Fibroblast of pulmonary artery (primary cell): ENCODE results near the gene TENM4.

Experiments used
- DNase-seq: peaks from one replicate; pipeline ENCODE4 v3.0.0-alpha.2; 2010; ENCODE audit warnings: low read depth
- H3K4me3 ChIP-seq: replicated peaks from 2 replicates; pipeline ENCODE4 v1.5.1; 2011; ENCODE audit warnings: low read depth, mild to moderate bottlenecking, control low read depth, low read length, moderate library complexity
- TF ChIP-seq, protein P1 (sequence below): IDR thresholded peaks from 2 replicates; pipeline ENCODE4 v1.5.1; 2011; ENCODE audit warnings: mild to moderate bottlenecking, control low read depth, low read length, inconsistent platforms; ENCODE audit errors: missing control alignments

The TENM4 gene

DNA sequence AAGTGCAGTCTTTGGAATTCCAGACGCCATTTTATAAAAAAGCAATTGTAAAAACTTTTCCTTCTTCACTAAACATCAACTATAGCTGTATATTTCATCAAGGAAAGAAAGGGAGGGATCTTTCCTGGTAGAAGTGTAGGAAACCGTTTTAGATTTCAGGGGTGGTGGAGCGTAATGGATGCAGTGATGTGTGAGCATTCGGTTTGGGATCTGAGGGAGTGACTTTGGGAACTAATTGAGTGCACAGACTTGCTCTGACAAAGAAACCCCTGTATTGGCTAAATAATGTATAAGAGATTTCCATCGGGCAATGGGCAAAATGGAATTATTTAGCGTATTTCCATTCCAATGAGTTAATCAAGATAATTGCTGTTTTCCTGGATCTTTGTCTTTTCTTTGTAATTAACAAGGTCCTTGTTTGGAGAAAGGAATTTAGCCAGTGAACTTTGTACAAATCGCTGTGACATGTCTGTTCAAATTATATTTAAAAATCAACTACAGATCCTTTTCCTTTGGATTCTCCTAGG, 741.2 kb downstream of the TENM4 start:
- TF ChIP-seq, protein P1, sequence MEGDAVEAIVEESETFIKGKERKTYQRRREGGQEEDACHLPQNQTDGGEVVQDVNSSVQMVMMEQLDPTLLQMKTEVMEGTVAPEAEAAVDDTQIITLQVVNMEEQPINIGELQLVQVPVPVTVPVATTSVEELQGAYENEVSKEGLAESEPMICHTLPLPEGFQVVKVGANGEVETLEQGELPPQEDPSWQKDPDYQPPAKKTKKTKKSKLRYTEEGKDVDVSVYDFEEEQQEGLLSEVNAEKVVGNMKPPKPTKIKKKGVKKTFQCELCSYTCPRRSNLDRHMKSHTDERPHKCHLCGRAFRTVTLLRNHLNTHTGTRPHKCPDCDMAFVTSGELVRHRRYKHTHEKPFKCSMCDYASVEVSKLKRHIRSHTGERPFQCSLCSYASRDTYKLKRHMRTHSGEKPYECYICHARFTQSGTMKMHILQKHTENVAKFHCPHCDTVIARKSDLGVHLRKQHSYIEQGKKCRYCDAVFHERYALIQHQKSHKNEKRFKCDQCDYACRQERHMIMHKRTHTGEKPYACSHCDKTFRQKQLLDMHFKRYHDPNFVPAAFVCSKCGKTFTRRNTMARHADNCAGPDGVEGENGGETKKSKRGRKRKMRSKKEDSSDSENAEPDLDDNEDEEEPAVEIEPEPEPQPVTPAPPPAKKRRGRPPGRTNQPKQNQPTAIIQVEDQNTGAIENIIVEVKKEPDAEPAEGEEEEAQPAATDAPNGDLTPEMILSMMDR = no peak
- no peak for DNase-seq
- H3K4me3 ChIP-seq = no peak overlapping the region

DNA sequence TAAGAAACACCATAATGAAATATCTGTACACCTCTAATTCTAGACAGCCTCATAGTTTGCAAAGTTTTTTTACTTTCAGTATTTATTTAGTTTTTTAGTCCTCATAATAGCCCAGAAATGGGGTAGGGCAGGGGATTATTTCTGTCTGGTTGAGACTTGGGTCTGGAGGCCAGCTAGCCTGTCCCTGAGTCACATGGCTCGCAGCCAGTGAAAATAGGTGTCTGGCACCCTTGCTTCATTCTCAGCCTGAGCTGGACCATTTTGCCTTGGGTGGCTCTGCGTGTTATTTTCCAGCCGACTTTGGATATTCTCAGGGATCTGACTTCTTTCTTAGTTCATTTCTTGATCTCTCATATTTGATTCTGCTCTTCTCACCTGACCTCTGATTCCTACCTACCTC, 742.2 kb downstream of the TENM4 start:
- H3K4me3 ChIP-seq = no peak overlapping the region
- peak; percentile 40 for DNase-seq

DNA sequence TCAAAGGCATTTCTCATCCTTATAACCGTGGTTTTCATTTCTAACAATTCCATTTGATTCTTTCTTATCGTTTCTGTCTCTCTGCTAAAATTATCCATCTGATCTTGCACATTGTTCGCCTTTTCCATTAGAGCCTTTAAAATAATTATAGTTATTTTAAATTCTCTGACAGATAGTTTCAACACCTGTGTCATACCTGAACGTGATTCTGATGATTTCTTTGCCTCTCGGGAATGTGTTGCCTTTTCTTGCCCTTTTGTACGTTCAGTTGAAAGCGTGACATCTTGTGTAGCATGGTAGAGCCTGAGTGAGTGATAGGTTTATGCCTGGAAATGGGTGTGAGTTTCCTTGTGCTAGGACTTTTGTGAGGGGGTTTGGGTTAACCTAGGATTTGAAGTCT, 744.7 kb downstream of the TENM4 start:
- DNase-seq = no peak
- H3K4me3 ChIP-seq = no peak overlapping the region
- TF ChIP-seq, protein P1 = no peak

More for the DNA sequence above, 742.2 kb downstream of the TENM4 start:
- TF ChIP-seq, protein P1 = no peak

DNA sequence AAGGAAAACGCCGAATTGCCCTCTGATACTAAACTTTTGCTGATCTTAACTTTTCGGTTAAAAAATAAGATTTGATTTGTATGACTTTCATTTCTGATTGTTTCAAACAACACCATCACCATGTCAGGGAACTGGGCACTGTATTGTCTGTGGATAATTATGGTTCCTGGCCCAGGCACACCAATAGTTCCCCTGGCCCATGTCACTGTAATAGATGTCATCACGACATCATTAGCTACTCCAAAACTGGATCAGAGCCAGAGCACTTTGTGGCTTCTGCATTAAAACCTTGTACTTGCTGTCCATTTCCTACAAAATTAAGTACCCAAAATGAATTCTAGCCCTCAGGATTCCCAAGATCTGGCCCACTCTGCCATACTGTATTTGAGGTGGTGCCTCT, 746.7 kb downstream of the TENM4 start:
- H3K4me3 ChIP-seq = no peak overlapping the region
- DNase-seq = no peak
- TF ChIP-seq, protein P1 = no peak

DNA sequence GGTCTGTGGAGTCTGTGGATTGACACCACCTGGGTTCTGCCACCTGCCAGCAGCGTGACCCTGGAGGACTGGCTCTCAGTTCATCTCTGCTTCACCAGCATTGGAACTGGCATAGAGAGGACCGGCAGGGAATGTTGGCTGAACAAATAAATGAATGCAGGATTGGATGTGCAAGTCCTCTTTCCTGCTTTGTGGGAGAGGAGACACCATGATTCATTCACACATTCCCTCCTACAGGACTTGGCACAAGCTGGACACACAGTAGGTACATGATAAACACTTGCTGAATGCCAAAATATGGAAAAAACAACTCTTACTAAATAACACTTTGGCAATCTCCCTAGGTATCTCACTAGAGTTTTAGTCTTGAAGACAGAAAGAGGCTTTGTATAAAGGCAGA, 749.6 kb downstream of the TENM4 start:
- no peak for DNase-seq
- TF ChIP-seq, protein P1 = no peak
- no peak overlapping the region for H3K4me3 ChIP-seq

DNA sequence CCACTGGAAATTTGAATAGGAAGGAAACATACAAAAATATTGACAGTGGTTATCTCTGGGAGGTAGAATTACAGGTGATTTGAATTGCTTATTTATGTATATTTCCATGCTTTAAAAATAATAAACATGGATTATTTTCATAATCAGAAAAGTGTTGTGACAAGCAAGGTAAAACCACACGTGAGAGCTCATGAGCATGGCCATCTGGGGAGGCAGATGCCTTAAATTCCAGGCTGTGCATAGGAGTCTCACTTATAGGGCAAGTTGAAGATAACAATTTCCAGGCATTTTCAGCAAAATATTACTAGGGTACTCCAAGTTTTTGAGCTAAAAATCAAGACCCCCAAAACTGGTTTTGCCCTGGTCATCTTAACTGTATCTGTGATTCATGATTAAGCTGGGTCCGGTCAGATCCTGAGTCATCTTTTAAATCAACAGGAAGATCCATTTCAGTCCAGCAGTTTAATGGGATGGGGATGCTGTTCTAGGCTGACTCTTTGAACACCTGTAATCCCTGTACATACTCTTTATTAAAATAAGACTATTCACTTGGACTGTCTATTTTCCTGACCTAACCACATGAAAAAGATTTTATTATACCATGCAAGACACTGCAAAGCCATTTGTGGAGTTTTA, 750.4 kb downstream of the TENM4 start:
- TF ChIP-seq, protein P1 = no peak

More for the DNA sequence above, 750.4 kb downstream of the TENM4 start:
- no peak overlapping the region for H3K4me3 ChIP-seq
- no peak for DNase-seq
